ENCODE measurements around the gene ECT2.

DNA sequence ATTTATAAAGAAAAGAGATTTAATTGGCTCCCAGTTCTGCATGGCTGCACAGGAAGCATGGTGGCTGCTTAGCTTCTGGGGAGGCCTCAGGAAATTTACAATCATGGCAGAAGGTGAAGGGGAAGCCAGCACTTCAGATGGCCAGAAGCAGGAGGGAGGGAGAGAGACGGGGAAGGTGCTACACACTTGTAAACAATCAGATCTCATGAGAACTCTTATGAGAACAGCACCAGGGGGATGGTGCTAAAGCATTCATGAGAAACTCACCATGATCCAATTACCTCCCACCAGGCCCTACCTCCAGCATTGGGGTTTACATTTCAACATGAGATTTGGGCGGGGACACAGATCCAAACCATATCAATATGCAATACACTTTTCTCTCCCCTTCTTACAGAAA is 73.7 kb downstream of the ECT2 start:
- TF ChIP-seq YY1 (IDR thresholded peaks at IDR 0.05; ENCODE audit: low read depth, low read length) = no peak
- TF ChIP-seq EZH2 (IDR thresholded peaks at IDR 0.05; ENCODE audit: low read depth, low read length, severe bottlenecking) = no peak
- TF ChIP-seq, protein P1, sequence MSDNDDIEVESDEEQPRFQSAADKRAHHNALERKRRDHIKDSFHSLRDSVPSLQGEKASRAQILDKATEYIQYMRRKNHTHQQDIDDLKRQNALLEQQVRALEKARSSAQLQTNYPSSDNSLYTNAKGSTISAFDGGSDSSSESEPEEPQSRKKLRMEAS (IDR thresholded peaks at IDR 0.05) = no peak
- TF ChIP-seq, protein P2, sequence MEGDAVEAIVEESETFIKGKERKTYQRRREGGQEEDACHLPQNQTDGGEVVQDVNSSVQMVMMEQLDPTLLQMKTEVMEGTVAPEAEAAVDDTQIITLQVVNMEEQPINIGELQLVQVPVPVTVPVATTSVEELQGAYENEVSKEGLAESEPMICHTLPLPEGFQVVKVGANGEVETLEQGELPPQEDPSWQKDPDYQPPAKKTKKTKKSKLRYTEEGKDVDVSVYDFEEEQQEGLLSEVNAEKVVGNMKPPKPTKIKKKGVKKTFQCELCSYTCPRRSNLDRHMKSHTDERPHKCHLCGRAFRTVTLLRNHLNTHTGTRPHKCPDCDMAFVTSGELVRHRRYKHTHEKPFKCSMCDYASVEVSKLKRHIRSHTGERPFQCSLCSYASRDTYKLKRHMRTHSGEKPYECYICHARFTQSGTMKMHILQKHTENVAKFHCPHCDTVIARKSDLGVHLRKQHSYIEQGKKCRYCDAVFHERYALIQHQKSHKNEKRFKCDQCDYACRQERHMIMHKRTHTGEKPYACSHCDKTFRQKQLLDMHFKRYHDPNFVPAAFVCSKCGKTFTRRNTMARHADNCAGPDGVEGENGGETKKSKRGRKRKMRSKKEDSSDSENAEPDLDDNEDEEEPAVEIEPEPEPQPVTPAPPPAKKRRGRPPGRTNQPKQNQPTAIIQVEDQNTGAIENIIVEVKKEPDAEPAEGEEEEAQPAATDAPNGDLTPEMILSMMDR (IDR thresholded peaks at IDR 0.05; ENCODE audit: control extremely low read depth in 1 of 3, insufficient read depth in 1 of 3, low read depth in 1 of 3, low read length in 3 of 3) = no peak
- no peak for TF ChIP-seq RFX5 (IDR thresholded peaks at IDR 0.05; ENCODE audit: borderline replicate concordance, low read depth, low read length)
- no peak for TF ChIP-seq POLR2A (IDR thresholded peaks at IDR 0.05; ENCODE audit: control extremely low read depth in 1 of 2, low read depth in 2 of 2, low read length in 2 of 2)
- TF ChIP-seq CHD1 (IDR thresholded peaks at IDR 0.05; ENCODE audit: low read depth, low read length) = no peak
- TF ChIP-seq, protein P3, sequence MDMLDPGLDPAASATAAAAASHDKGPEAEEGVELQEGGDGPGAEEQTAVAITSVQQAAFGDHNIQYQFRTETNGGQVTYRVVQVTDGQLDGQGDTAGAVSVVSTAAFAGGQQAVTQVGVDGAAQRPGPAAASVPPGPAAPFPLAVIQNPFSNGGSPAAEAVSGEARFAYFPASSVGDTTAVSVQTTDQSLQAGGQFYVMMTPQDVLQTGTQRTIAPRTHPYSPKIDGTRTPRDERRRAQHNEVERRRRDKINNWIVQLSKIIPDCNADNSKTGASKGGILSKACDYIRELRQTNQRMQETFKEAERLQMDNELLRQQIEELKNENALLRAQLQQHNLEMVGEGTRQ (IDR thresholded peaks at IDR 0.05; ENCODE audit: low read length) = no peak
- no peak for TF ChIP-seq CEBPB (IDR thresholded peaks at IDR 0.05; ENCODE audit: low read depth, low read length)
- TF ChIP-seq TAF1 (IDR thresholded peaks at IDR 0.05; ENCODE audit: low read depth, low read length) = no peak
